Stomach (tissue), 9 donors: ENCODE results near the gene FBXW12. TPM values are rescaled to one million over a fixed set of nuclear protein-coding genes. Genes with fewer than 3 reads are reported as not detected.

Source experiments
- DNase-seq, 2 donors: peaks; one replicate each; pipeline versions ENCODE4 v3.0.0 to v3.0.0-alpha.2; 2013 to 2019
- H3K27ac ChIP-seq, 5 donors: fragments of 200-600 bp in 4 of 5; sonication (generic) in 4 of 5; one replicate each; pipeline ENCODE4 v1.5.1; 2013 to 2019; ENCODE audit warnings: mild to moderate bottlenecking in 1 of 5, moderate library complexity in 1 of 5
- H3K27me3 ChIP-seq, 3 donors: fragments of 200-600 bp; sonication (generic); one replicate each; pipeline ENCODE4 v1.5.1; 2017 to 2019; ENCODE audit warnings: mixed run types in 1 of 3
- H3K36me3 ChIP-seq, 4 donors: fragments of 200-600 bp; sonication (generic); 1 replicate in 3 of 4; 2 replicates in 1 of 4; pipeline ENCODE4 v1.5.1; 2016 to 2019
- H3K4me1 ChIP-seq, 4 donors: fragments of 200-600 bp; sonication (generic); one replicate each; pipeline ENCODE4 v1.5.1; 2016 to 2019
- H3K4me3 ChIP-seq, 4 donors: fragments of 200-600 bp; sonication (generic) in 3 of 4; one replicate each; pipeline ENCODE4 v1.5.1; 2016 to 2019; ENCODE audit warnings: mild to moderate bottlenecking in 1 of 4
- H3K9me3 ChIP-seq, 4 donors: fragments of 200-600 bp; sonication (generic); one replicate each; pipeline ENCODE4 v1.5.1; 2016 to 2019
- CTCF ChIP-seq, 7 experiments: fragments of 450-650 bp in 4 of 7; fragments of 200-600 bp in 3 of 7; sonication (generic) in 3 of 7; IDR thresholded peaks; one replicate each; pipeline ENCODE4 v1.5.1; 2016 to 2019; ENCODE audit warnings: antibody characterized with exemption in 7 of 7, control low read depth in 2 of 7, mild to moderate bottlenecking in 1 of 7
- EP300 ChIP-seq: sonication (generic); formaldehyde crosslinking; IDR thresholded peaks from one replicate; pipeline ENCODE4 v1.6.1; 2017; ENCODE audit warnings: antibody characterized with exemption
- POLR2A ChIP-seq, 4 donors: fragments of 450-650 bp; IDR thresholded peaks; one replicate each; pipeline ENCODE4 v1.6.1; 2016; ENCODE audit warnings: antibody characterized with exemption in 4 of 4, control low read depth in 2 of 4, mild to moderate bottlenecking in 1 of 4, moderate library complexity in 1 of 4
- POLR2AphosphoS5 ChIP-seq, 3 donors: sonication (generic); formaldehyde crosslinking; IDR thresholded peaks; one replicate each; pipeline ENCODE4 v1.6.1; 2016; ENCODE audit warnings: antibody characterized with exemption in 3 of 3
- WGBS, 5 donors: extraction: QIAGEN DNeasy Blood & Tissue Kit in 3 of 5; methylation state at CpG; one replicate each; pipeline versions ENCODE4 v1.1.5 to v1.1.7; 2013 to 2018; 5-methylcytosine and 5-hydroxymethylcytosine counted together
- intact Hi-C: fragments of 100-400 bp; cut with DNase I; formaldehyde crosslinking; loops from one replicate; pipeline ENCODE4 v1.15.1; 2023; ENCODE audit warnings: low total_unique reads
- polyA plus RNA-seq, 3 donors: library from polyadenylated mRNA; stranded (reverse); fragments of 200-250 nt; gene quantifications; one replicate each; pipeline ENCODE4 v1.2.3, GENCODE V29; 2013
- total RNA-seq, 5 donors: library from RNA; depleted of rRNA; stranded (reverse); fragments of >200 nt; gene quantifications; one replicate each; pipeline versions ENCODE4 v1.1.0 to v1.2.3, GENCODE V29; 2014 to 2016
- donor health status: healthy with polysubstance abuse.
- donor health status: Bipolar disorder and iron deficiency.
- donor health status: healthy.

Gene FBXW12
- total and polyA plus RNA-seq, 8 donors = not detected

DNA sequence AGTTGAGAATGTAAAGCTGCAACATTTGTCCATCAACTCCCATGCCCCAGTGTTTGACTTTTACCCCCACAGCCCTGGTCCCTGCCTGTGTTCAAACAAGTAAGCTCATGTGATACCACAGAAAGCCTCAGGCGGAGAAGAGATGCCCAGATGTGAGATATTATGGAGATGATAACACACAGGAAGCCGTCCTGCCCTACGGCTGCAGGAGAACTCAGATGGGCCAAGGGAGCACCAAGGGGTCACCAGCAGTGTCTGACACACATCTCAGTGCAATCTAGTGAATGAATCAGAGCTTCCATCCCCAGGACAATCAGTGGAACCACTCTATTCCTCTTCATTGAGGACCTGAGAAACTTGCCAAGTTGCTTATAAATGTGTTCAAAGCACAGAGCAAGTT, 24.5 kb upstream of the FBXW12 start:
- intact Hi-C loops = no loop called here
- 62 to 76% (median 70%) methylated on average over 3 of the region's 3 CpGs for WGBS, 5 donors
- no peaks in the 10 kb centered on the region for H3K36me3 ChIP-seq
- H3K4me3 ChIP-seq = no peak overlapping the region
- H3K27ac ChIP-seq = no peak overlapping the region
- no peak for DNase-seq
- H3K27me3 ChIP-seq = no peaks in the 10 kb centered on the region
- H3K4me1 ChIP-seq = no peaks in the 10 kb centered on the region
- TF ChIP-seq POLR2AphosphoS5 (IDR thresholded peaks at IDR 0.05) = no peak
- no peak for TF ChIP-seq EP300
- TF ChIP-seq POLR2A (IDR thresholded peaks at IDR 0.05) = no peak
- no peak for TF ChIP-seq CTCF (IDR thresholded peaks at IDR 0.05)
- H3K9me3 ChIP-seq = no peaks in the 10 kb centered on the region

DNA sequence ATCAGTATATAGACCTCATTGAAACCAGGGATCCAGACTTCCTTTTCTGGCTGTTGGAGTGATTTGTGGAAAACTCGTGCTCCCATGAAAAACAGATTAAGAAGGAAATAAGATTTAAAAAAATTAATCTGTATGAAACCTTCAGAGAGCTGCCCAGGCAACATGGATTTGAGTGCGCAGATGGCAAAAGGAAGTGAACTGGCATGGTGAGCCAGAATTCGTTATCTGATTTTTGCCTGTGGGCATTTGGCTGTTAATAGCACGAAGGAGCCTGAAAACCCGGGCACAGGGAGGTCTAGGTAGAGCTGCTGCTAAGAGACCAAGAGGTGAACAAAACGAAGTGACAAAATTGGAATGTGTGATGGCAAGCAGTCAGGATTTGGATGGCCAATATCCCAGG, 19.5 kb upstream of the FBXW12 start:
- no peaks in the 10 kb centered on the region for H3K9me3 ChIP-seq
- H3K4me1 ChIP-seq = no peaks in the 10 kb centered on the region
- peaks cover 0 to 6% (median 0%) of the 10 kb centered on the region in 3 donors for H3K27me3 ChIP-seq
- 62 to 73% (median 72%) methylated on average over 6 of the region's 6 CpGs for WGBS, 5 donors
- H3K27ac ChIP-seq = no peak overlapping the region
- intact Hi-C loops = no loop called here
- TF ChIP-seq EP300 (no peak), POLR2AphosphoS5 (IDR thresholded peaks at IDR 0.05) (no peak), POLR2A (IDR thresholded peaks at IDR 0.05) (no peak), CTCF (IDR thresholded peaks at IDR 0.05) (no peak)
- no peak for DNase-seq
- H3K36me3 ChIP-seq = no peaks in the 10 kb centered on the region
- H3K4me3 ChIP-seq = no peak overlapping the region

- no peak for TF ChIP-seq POLR2A (IDR thresholded peaks at IDR 0.05)
- TF ChIP-seq POLR2AphosphoS5 (IDR thresholded peaks at IDR 0.05) = no peak
- no peak for TF ChIP-seq CTCF (IDR thresholded peaks at IDR 0.05)
- TF ChIP-seq EP300 = no peak
- no peaks in the 10 kb centered on the region for H3K9me3 ChIP-seq
- peaks cover 0 to 9% (median 0%) of the 10 kb centered on the region in 3 donors for H3K27me3 ChIP-seq
- H3K4me1 ChIP-seq = no peaks in the 10 kb centered on the region
- WGBS, 5 donors = 77 to 97% (median 93%) methylated on average over 4 of the region's 4 CpGs
- intact Hi-C loops = no loop called here
- H3K4me3 ChIP-seq = no peak overlapping the region
- DNase-seq = no peak
- no peaks in the 10 kb centered on the region for H3K36me3 ChIP-seq
- no peak overlapping the region for H3K27ac ChIP-seq
Observed at GRCh38 chr3:48353987-48354386, 18.0 kb upstream of the FBXW12 start.

GRCh38 chr3:48356419-48356818, 15.6 kb upstream of the FBXW12 start:
- intact Hi-C loops = no loop called here
- no peaks in the 10 kb centered on the region for H3K36me3 ChIP-seq
- H3K27ac ChIP-seq = no peak overlapping the region
- no peaks in the 10 kb centered on the region for H3K9me3 ChIP-seq
- WGBS, 5 donors = 36 to 44% (median 43%) methylated on average over 1 of the region's 1 CpG
- H3K4me1 ChIP-seq = no peaks in the 10 kb centered on the region
- peak in 1 of 2 donors; percentile 55 for DNase-seq
- H3K27me3 ChIP-seq = peaks cover 0 to 9% (median 0%) of the 10 kb centered on the region in 3 donors
- no peak overlapping the region for H3K4me3 ChIP-seq
- TF ChIP-seq POLR2A (IDR thresholded peaks at IDR 0.05) (no peak), CTCF (IDR thresholded peaks at IDR 0.05) (no peak), POLR2AphosphoS5 (IDR thresholded peaks at IDR 0.05) (no peak), EP300 (no peak)
